H9 (cell line): Measurements from ENCODE around the gene HIPK2. TPM values are rescaled to one million over a fixed set of nuclear protein-coding genes. Genes with fewer than 3 reads are reported as not detected.

Source experiments
- DNase-seq: peaks from one replicate; pipeline ENCODE4 v3.0.0-alpha.2; 2017
- H2AFZ ChIP-seq: one replicate; pipeline ENCODE4 v1.6.1; 2013; ENCODE audit warnings: mild to moderate bottlenecking, low read length, control low read depth, moderate library complexity
- H2AK5ac ChIP-seq: 2 replicates; pipeline ENCODE4 v1.6.1; 2013; ENCODE audit warnings: low read length, control low read depth, mixed read lengths; ENCODE audit not compliant: insufficient read length
- H2BK120ac ChIP-seq: one replicate; pipeline ENCODE4 v1.6.1; 2013; ENCODE audit warnings: low read depth, mild to moderate bottlenecking, low read length, control low read depth, inconsistent platforms; ENCODE audit not compliant: poor library complexity, severe bottlenecking
- H2BK12ac ChIP-seq: 2 replicates; pipeline ENCODE4 v1.6.1; 2013; ENCODE audit warnings: low read length, control low read depth, mixed read lengths, low read depth; ENCODE audit not compliant: insufficient read length
- H2BK15ac ChIP-seq: 2 replicates; pipeline ENCODE4 v1.6.1; 2013; ENCODE audit warnings: low read depth, low read length, control low read depth
- H2BK20ac ChIP-seq: one replicate; pipeline ENCODE4 v1.6.1; 2013; ENCODE audit warnings: low read depth, mild to moderate bottlenecking, low read length, control low read depth, inconsistent platforms; ENCODE audit not compliant: poor library complexity, severe bottlenecking
- H2BK5ac ChIP-seq: 2 replicates; pipeline ENCODE4 v1.6.1; 2013; ENCODE audit warnings: low read length, control low read depth, mixed read lengths; ENCODE audit not compliant: insufficient read length
- H3K14ac ChIP-seq: 2 replicates; pipeline ENCODE4 v1.6.1; 2013; ENCODE audit warnings: low read length, control low read depth; ENCODE audit not compliant: insufficient read depth
- H3K18ac ChIP-seq: 2 replicates; pipeline ENCODE4 v1.6.1; 2013; ENCODE audit warnings: low read depth, mild to moderate bottlenecking, mixed read lengths, low read length, control low read depth; ENCODE audit not compliant: insufficient read length
- H3K23ac ChIP-seq: 2 replicates; pipeline ENCODE4 v1.6.1; 2013; ENCODE audit warnings: low read length, control low read depth, mixed read lengths, low read depth; ENCODE audit not compliant: insufficient read length
- H3K23me2 ChIP-seq: 2 replicates; pipeline ENCODE4 v1.6.1; 2013; ENCODE audit warnings: low read depth, mild to moderate bottlenecking, mixed read lengths, low read length, control low read depth; ENCODE audit not compliant: insufficient read length, poor library complexity, severe bottlenecking
- H3K27ac ChIP-seq: 2 replicates; pipeline ENCODE4 v1.5.1; 2013; ENCODE audit warnings: low read length, control low read depth, mixed read lengths, low read depth; ENCODE audit not compliant: insufficient read length
- H3K27me3 ChIP-seq: 2 replicates; pipeline ENCODE4 v1.6.1; 2013; ENCODE audit warnings: low read length, control low read depth, inconsistent platforms; ENCODE audit not compliant: insufficient read depth
- H3K4ac ChIP-seq: 2 replicates; pipeline ENCODE4 v1.6.1; 2013; ENCODE audit warnings: low read depth, mild to moderate bottlenecking, control low read depth, inconsistent platforms, low read length, moderate library complexity
- H3K4me1 ChIP-seq: 2 replicates; pipeline ENCODE4 v1.6.1; 2013; ENCODE audit warnings: low read length, control low read depth, inconsistent platforms; ENCODE audit not compliant: insufficient read depth
- H3K4me2 ChIP-seq: 2 replicates; pipeline ENCODE4 v1.6.1; 2013; ENCODE audit warnings: low read length, control low read depth, mixed read lengths; ENCODE audit not compliant: insufficient read length, insufficient read depth
- H3K56ac ChIP-seq: 2 replicates; pipeline ENCODE4 v1.6.1; 2013; ENCODE audit warnings: low read depth, mild to moderate bottlenecking, mixed read lengths, low read length, control low read depth; ENCODE audit not compliant: insufficient read length
- H3K79me1 ChIP-seq: 2 replicates; pipeline ENCODE4 v1.6.1; 2013; ENCODE audit warnings: low read depth, mild to moderate bottlenecking, moderate library complexity, low read length, control low read depth, inconsistent platforms; ENCODE audit not compliant: insufficient read depth, poor library complexity, severe bottlenecking
- H3K79me2 ChIP-seq: 2 replicates; pipeline ENCODE4 v1.6.1; 2013; ENCODE audit warnings: low read length, control low read depth, inconsistent platforms; ENCODE audit not compliant: insufficient read depth
- H3K9ac ChIP-seq: 2 replicates; pipeline ENCODE4 v1.6.1; 2013; ENCODE audit warnings: low read length, control low read depth, mixed read lengths; ENCODE audit not compliant: insufficient read length; ENCODE audit errors: extremely low read depth
- H3K9me3 ChIP-seq: one replicate; pipeline ENCODE4 v1.6.1; 2013; ENCODE audit warnings: low read depth, low read length, inconsistent platforms; ENCODE audit not compliant: control insufficient read depth
- H3T11ph ChIP-seq: one replicate; pipeline ENCODE4 v1.6.1; 2013; ENCODE audit warnings: mild to moderate bottlenecking, low read length, control low read depth, inconsistent platforms
- H4K20me1 ChIP-seq: one replicate; pipeline ENCODE4 v1.6.1; 2013; ENCODE audit not compliant: control insufficient read depth, insufficient read length, insufficient read depth
- H4K5ac ChIP-seq: 2 replicates; pipeline ENCODE4 v1.6.1; 2013; ENCODE audit warnings: low read depth, mild to moderate bottlenecking, mixed read lengths, low read length, control low read depth; ENCODE audit not compliant: insufficient read length
- H4K8ac ChIP-seq: replicated peaks from 2 replicates; pipeline ENCODE4 v1.6.1; 2013; ENCODE audit warnings: low read length, control low read depth, mixed read lengths, low read depth; ENCODE audit not compliant: insufficient read length
- H4K91ac ChIP-seq: 2 replicates; pipeline ENCODE4 v1.6.1; 2013; ENCODE audit warnings: low read depth, mild to moderate bottlenecking, moderate library complexity, mixed read lengths, low read length, control low read depth; ENCODE audit not compliant: insufficient read length
- H3K27ac Mint-ChIP-seq, 3 experiments: 2 replicates in 2 of 3; 3 replicates in 1 of 3; pipeline ENCODE4 v1.8.0; 2020 to 2021; ENCODE audit warnings: mixed read lengths in 3 of 3, mild to moderate bottlenecking in 1 of 3, moderate library complexity in 1 of 3
- H3K27me3 Mint-ChIP-seq: 2 replicates; pipeline ENCODE4 v1.8.0; 2021; ENCODE audit warnings: low read depth, mild to moderate bottlenecking, moderate library complexity, mixed read lengths
- H3K36me3 Mint-ChIP-seq, 3 experiments: 2 replicates in 2 of 3; 3 replicates in 1 of 3; pipeline ENCODE4 v1.8.0; 2020 to 2021; ENCODE audit warnings: low read depth in 3 of 3, mixed read lengths in 3 of 3; ENCODE audit not compliant: insufficient read depth in 1 of 3
- H3K4me1 Mint-ChIP-seq, 2 experiments: 2 replicates each; pipeline ENCODE4 v1.8.0; 2020; ENCODE audit warnings: mixed read lengths in 2 of 2
- H3K4me3 Mint-ChIP-seq, 2 experiments: 2 replicates in 1 of 2; 3 replicates in 1 of 2; pipeline ENCODE4 v1.8.0; 2020 to 2021; ENCODE audit warnings: mild to moderate bottlenecking in 2 of 2, mixed read lengths in 2 of 2, moderate library complexity in 1 of 2
- H3K9me3 Mint-ChIP-seq, 2 experiments: 2 replicates in 1 of 2; 3 replicates in 1 of 2; pipeline ENCODE4 v1.8.0; 2020; ENCODE audit warnings: mild to moderate bottlenecking in 2 of 2, mixed read lengths in 2 of 2, moderate library complexity in 1 of 2
- WGBS: extraction: QIAGEN DNeasy Blood & Tissue Kit; methylation state at CpG from one replicate; pipeline ENCODE4 v1.1.7; 2013; ENCODE audit warnings: missing lambda C conversion rate, low lambda C conversion rate, mixed read lengths; ENCODE audit not compliant: insufficient read length; ENCODE audit errors: extremely low coverage; 5-methylcytosine and 5-hydroxymethylcytosine counted together
- total RNA-seq: library from RNA; stranded (reverse); gene quantifications from 2 replicates; pipeline ENCODE4 v1.2.1, GENCODE V29; 2021
- TF ChIP-seq, protein P1 (sequence below): fragments of 200-600 bp; sonication (generic); conservative IDR thresholded peaks from 3 replicates; pipeline ENCODE4 v1.8.0; 2021; ENCODE audit warnings: antibody characterized with exemption, mild to moderate bottlenecking

The HIPK2 gene
- total RNA-seq, 1 experiment from 2014 or later: 21.9 TPM

DNA sequence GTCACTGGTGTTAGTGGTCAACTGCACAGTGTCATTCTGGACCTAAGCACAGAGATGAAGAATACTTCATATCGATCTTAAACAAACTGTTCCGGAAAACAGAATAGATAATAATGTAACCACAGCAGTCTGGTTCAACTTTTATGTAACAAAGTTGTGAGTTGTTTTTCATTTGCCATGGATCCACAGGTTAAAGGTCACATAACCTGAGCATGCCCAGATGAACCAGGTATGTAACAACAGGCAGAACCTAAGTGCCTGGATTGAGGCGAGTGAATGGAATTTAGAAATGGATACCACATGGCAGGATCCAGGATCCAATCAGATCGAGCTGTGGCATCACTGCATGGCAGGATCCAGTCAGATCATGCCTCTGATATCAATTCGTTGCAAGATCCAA lies 167.2 kb downstream of the HIPK2 start:
- H2BK12ac ChIP-seq: no peak overlapping the region
- no peaks in the 10 kb centered on the region for H3K23me2 ChIP-seq
- no peak overlapping the region for H2BK15ac ChIP-seq
- DNase-seq: no peak
- H2BK120ac ChIP-seq: no peak overlapping the region
- H3K27ac ChIP-seq: no peak overlapping the region
- H4K20me1 ChIP-seq: no peaks in the 10 kb centered on the region
- H2BK20ac ChIP-seq: no peak overlapping the region
- peaks cover 24 to 29% of the 10 kb centered on the region in 2 experiments for H3K4me1 Mint-ChIP-seq
- no CpG with 5 or more reads among the region's 5 CpGs for WGBS
- no peak overlapping the region for H3K9ac ChIP-seq
- H2AFZ ChIP-seq: no peak overlapping the region
- no peaks in the 10 kb centered on the region for H3K9me3 ChIP-seq
- H3K27ac Mint-ChIP-seq: no peak overlapping the region
- TF ChIP-seq, protein P1, sequence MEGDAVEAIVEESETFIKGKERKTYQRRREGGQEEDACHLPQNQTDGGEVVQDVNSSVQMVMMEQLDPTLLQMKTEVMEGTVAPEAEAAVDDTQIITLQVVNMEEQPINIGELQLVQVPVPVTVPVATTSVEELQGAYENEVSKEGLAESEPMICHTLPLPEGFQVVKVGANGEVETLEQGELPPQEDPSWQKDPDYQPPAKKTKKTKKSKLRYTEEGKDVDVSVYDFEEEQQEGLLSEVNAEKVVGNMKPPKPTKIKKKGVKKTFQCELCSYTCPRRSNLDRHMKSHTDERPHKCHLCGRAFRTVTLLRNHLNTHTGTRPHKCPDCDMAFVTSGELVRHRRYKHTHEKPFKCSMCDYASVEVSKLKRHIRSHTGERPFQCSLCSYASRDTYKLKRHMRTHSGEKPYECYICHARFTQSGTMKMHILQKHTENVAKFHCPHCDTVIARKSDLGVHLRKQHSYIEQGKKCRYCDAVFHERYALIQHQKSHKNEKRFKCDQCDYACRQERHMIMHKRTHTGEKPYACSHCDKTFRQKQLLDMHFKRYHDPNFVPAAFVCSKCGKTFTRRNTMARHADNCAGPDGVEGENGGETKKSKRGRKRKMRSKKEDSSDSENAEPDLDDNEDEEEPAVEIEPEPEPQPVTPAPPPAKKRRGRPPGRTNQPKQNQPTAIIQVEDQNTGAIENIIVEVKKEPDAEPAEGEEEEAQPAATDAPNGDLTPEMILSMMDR: no peak
- H3K9me3 Mint-ChIP-seq: peaks cover 0 to 3% of the 10 kb centered on the region in 2 experiments; a peak in 1 of 5 replicates
- no peak overlapping the region for H3T11ph ChIP-seq
- H3K27me3 ChIP-seq: no peaks in the 10 kb centered on the region
- no peak overlapping the region for H3K23ac ChIP-seq
- H4K8ac ChIP-seq: no peak overlapping the region
- H3K4ac ChIP-seq: no peak overlapping the region
- H3K18ac ChIP-seq: no peak overlapping the region
- H3K36me3 Mint-ChIP-seq: peaks cover 6 to 14% (median 12%) of the 10 kb centered on the region in 3 experiments
- H3K79me1 ChIP-seq: no peaks in the 10 kb centered on the region
- no peak overlapping the region for H2AK5ac ChIP-seq
- no peaks in the 10 kb centered on the region; the same call in 1 of the 2 replicates for H3K27me3 Mint-ChIP-seq
- H3K4me3 Mint-ChIP-seq: no peak overlapping the region
- H3K4me2 ChIP-seq: no peak overlapping the region
- H4K91ac ChIP-seq: no peak overlapping the region
- H3K4me1 ChIP-seq: peaks cover 8% of the 10 kb centered on the region; the same call in 1 of the 2 replicates
- no peaks in the 10 kb centered on the region for H3K79me2 ChIP-seq
- no peak overlapping the region for H3K14ac ChIP-seq
- no peak overlapping the region for H4K5ac ChIP-seq
- H2BK5ac ChIP-seq: no peak overlapping the region
- H3K56ac ChIP-seq: no peak overlapping the region
